Stimulated activated CD4-positive, alpha-beta T cell treated with anti-CD3 and anti-CD28 coated beads, Interleukin-12 subunit alpha, Interleukin-12 subunit beta, amount 100 ng/mL, for 48 hours (primary cell): ENCODE results near the gene HIRA.
"Not testable (repeated sequence)": the region's sequence is repeated elsewhere in the genome, so short reads cannot be mapped to it uniquely, and the experiment has no call there.

Experiments
- DNase-seq, 3 donors: peaks; one replicate each; pipeline ENCODE4 v3.0.0-alpha.2; 2020; ENCODE audit warnings: low read depth in 2 of 3, low spot score in 1 of 3

HIRA gene

GRCh38 chr22:19443544-19444211, 12.1 kb upstream of the HIRA start:
- no peak for DNase-seq

DNA sequence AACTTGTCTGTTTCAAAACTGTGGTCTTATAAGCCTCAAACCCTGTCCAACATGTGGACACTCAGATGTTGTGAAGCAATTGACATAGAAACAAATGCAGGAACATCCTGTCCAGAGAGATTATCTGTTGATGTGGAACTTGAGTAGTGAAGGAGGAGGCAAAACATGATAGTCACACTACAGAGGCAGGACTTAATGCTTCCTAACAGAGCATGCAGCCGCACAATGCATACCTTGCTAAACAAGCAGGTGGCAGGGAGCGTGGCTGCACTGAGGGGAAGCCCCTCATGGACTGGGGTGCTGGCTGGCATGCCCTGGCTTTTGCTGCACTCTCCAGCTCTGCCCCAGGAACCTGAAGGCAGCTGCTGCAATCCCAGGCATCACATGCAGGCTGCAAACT, 10.6 kb upstream of the HIRA start:
- DNase-seq, result no peak

GRCh38 chr22:19440411-19441195, 9.1 kb upstream of the HIRA start:
- DNase-seq, result no peak

DNA sequence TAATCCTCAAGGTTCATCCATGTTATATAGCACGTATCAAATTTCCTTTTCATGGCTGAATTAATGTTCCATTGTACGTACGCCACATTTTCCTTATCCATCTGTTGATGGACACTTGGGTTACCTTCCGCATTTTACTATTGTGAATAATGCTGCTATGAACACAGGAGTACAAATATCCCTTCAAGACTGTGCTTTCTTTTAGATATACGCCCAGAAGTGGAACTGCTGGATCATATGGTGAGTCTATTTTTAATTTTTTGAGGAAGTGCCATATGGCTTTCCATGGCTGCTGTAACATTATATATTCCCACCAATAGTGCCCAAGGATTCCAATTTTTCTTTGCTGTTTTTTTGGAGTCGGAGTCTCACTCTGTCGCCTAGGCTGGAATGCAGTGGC, 6.8 kb upstream of the HIRA start:
- no peak for DNase-seq

DNA sequence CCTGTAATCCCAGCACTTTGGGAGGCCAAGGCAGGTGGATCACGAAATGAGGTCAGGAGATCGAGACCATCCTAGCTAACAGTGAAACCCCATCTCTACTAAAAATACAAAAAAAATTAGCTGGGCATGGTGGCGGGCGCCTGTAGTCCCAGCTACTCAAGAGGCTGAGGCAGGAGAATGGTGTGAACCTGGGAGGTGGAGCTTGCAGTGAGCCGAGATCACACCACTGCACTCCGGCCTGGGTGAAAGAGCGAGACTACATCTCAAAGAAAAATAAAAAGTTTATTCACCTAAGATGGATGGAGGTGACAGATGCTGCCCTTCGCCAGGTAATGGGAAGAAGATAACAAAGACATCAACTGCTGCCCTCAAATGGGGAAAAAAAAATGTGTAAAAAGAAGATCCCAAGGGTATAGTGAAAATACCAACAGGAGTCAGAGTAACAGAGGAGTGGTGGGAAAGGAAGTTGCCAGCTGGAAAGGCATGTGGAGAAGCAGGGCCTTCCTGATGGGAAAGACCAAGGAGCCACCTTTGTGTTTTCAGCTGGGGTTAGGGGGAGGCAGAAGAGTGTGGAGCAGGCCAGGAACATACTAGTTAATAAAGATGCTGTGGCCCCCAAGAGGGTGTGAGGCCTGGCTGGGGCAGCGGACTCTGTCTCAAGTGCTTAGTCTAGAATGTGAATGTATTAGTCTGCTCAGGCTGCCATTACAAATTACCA, 5.1 kb upstream of the HIRA start:
- not testable (repeated sequence) for DNase-seq

DNA sequence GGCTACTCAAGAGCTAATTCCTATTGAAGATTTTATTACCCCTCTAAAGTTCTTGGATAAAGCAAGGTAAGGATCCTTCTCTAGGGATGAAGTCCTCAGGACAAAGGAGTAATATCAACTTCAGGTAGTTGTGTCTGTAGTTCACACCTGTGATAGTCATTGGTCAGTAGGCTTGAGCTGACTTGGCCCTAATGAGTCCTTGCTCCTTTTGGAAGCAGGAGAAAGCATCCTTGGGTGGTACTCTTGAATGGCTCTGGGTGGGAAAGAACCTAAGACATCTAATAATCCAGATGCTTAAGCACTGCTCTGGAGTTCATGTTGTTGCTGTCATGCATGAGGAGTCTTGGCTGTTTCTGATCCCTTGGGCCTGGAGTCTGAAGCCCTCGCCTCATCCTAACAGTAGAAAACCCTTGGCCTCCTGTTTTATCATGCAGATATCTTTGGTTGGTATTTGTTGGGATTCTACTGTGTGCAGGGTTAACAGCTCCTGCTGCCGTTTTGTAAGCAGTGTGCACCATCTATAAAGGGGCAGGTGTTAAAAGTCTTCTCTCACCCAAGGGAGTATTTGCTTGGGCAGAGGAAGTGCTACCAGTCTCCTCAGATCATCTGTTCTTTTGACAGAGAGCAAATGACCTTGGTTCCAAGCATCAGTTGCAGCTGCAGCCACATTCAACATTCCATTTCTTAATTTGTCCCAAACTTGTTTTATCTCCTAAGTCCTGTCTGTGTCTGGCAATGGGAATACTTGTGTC, 3.5 kb upstream of the HIRA start:
- no peak for DNase-seq

DNA sequence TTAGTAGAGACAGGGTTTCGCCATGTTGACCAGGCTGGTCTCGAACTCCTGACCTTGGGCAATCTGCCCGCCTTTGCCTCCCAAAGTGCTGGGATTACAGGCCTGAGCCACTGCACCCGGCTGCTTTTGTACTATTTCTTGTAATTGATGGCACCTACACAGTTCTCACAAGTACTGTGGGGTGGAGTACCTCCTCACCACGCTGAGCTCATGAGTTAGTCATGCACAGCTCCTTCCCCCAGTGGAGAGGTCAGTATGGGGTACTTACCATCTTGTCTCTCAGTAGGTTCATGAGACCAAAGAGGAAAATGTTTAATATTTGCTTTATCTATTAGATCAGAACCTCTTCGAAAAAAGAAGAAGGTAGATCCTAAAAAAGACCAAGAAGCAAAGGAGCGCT, 2.9 kb upstream of the HIRA start:
- DNase-seq, result no peak

DNA sequence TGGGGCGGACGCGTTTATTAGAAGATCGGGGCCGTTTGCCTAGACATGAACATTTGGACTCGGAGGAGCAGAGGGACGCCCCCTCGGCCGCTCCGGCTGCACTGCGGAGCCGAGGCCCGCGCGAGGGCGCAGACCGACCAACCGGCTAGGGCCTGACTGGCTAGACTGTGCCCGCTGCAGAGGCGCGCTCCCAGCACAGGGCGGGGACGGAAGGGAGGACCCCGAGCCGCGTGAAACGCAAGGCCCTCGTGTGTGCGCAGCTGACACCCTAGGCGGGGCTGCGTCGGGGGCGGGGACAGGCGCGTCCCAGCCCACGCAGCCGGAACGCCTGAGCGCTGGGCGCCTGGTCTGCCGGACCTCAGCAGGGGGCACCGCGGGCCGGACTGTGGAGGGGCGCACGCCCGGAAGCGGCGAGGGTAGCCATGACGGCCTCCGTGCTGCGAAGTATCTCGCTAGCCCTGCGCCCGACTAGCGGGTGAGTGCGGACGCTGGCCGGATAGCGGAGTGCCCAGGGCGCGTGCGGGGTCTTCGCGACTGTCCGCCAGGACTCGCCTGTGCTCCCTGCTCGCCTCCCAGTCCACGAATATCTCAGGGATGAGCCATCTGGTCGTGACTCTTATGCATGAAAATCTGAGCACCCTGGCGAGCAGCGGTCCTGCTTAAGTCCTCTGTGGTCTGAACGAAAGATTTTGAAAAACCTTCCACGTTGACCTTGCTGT, 759 bp upstream of the HIRA start, which contains the start of gene MRPL40:
MRPL40 (plus strand) TSS at position 413 of the 719 bp plus-strand sequence; CDS start at position 423, 10 bp downstream.
- peak; percentile 81 to 89 (median 85) for DNase-seq

GRCh38 chr22:19430890-19431541, 517 bp downstream of the HIRA start:
- no peak for DNase-seq

DNA sequence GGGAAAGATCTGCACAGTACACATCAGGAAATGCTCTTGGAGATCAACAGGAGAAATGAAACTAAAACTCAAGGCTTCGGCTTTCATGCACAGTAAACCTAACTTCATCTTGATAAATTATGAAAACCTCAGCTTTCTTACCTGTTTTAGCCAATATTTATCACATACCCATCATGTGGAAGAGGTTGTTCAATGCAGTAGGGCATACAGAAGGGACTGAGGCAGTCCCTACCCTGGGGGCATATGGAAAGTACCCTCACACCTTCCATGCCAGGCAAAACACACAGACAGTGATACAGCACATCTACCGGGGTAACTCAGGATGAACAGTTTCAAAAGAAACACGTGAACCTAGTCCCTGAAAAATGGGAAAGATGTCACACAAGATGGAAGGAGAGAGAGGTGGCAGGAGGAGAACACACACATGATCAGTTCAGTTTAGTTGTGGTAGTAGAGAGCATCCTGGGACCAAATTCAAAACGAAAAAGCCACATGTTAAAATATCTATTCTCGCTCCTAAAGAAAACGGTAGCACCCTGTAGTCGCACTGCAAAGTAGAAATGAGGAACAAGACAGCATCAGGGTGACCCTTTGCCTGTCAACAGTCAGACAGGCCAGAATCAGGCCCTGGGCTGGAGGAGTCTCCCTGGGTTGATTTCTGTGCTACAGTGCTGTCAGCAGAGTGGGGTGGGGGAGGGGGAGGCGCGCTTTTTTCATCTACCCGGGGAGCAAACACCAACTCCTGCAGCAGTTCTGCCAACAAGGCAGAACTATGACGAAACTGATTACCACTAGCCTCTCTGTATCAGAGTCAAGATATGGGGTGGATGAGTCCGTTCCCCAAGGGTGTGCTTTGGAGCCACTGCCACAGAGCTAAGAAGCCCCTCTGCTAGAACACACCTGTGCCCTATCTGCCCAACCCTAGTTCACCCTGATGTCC, 1.3 kb downstream of the HIRA start:
- peak in 1 of 3 donors; percentile 33 for DNase-seq

GRCh38 chr22:19424186-19424500, 7.4 kb downstream of the HIRA start:
- DNase-seq, result no peak

DNA sequence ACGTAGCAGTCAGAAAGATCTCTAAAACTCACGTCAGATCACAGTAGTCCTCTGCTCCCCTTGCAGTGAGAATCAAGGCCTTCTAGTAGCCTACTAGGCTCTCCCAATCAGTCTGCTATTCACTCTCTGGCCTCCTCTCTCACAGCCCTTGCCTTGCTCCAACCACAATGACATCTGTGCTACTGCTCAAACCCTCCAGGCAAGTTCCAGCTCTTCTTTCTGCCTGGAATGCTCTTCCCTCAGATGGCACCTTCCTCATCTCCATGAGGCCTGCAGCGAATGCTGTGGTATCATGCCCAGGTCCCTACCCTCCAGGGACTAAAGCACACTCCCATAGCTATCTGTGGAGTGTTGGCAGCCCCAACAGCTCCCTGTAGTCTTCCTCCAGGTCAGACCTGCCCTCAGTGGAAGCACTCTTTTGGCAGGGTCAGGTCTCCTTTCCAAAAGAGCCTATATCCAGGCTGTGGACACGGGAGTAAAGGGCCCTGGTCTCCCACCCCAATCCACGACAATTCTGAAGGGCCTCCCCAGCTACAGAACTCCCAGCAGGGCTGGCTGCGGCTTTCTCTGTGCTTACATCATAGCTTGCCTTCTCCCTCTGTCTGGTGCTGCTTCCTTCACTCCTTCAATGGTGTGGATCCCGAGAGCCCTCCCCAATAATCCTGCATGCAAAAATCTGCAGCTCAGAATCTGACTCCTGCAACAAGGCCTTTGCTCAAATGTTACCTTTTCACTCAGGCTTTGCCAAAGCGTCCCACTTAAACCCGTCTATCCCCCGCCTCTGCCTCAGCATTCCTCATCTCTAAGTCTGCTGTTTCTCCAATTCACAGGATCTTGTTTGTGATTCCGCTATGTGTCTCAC, 8.9 kb downstream of the HIRA start:
- DNase-seq, result no peak

GRCh38 chr22:19420321-19420720, 11.2 kb downstream of the HIRA start:
- DNase-seq, result no peak

DNA sequence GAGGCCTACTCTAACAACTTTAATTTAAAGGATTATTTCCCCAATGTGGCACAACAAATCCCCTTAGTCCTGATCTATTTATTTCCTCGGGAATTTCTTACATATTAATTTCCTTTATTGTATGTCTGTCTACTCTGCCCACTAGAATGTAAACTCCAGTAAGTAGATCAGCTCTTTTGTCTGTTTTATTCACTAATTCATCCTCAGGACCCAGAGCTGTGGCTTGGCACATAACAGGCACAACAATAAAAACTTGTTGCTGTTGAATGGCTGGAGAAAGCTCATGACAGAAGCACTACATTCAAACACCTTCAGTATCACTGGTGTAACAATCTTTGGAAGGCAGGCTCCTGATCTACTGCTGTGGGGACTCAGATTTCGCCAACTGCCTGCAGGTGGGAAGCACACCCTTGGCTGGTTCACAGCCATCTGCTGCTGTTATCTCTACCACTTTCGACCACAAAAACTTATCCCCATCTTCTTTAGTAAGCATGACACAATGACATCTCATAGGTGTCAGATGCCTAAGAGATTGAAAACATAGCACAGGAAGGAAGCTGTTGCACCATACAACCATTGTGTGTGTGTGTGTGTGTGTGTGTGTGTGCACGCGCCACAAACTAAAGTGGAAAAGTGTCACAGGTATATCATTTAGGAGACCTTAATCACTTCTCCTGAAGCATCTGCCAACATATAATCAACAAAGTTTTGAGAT, 11.9 kb downstream of the HIRA start:
- DNase-seq, result peak in 1 of 3 donors; percentile 14

GRCh38 chr22:19419086-19419463, 12.5 kb downstream of the HIRA start:
- no peak for DNase-seq

DNA sequence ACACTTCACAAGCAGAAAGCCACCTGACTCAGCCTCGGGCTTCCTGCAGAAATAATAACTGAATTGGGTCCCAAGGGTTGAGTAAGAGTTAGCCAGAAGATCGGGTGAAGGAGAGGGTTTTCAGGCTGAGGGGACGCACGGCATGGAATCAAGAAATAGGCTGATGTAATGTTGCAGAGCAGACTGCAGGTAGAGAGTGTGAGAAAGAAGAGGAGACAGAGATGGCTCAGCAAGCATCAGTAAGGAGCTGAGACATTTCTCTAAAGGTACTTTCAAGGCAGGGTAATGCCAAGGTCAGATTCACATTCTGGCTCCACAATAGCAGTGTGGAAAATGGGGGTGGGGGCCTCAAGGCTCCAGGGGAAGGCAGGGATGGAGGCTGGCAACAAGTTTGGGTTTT, 18.6 kb downstream of the HIRA start:
- DNase-seq, result no peak

DNA sequence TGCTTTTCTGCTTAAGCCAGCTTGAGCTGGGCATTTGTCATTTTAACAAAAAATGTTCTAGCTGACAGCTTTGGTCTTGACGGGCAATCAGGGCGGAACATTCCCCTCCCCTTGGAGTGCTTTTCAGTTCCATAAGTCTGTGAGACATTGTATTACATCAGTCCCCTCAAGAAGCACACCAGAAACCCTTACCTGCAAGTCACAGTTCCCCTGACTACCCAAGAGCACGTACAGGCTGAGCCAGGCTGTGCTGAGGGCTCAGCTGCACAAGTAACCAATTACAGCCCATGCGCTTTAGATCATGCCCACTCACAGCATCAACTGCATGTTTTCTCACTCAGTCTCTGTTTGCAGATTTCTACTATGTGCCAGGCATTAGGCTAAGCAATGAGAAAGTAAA, 19.1 kb downstream of the HIRA start:
- DNase-seq, result no peak

DNA sequence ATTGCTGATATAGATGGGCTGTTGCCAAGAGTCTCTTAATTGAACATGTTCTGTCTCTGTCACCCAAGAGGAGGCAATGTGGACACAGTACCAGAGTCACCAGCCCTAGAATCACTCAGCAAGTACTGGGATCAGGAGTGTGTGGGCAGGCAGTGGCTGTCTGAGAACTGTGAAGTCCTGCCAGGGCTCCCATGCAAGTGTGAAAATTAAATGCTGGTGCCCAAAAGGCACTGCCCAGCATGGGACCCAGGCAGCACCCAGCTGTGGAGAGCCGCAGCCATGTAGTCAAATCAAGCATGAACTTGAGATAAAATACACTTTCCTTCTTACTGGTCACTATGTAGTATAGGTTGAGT, 19.9 kb downstream of the HIRA start:
- no peak for DNase-seq
